Testis (tissue), 2 donors: ENCODE measurements around the gene SLC25A34.

Source experiments
- POLR2A ChIP-seq: fragments of 450-650 bp; IDR thresholded peaks from one replicate; pipeline ENCODE4 v1.6.1; 2017; ENCODE audit warnings: antibody characterized with exemption, mild to moderate bottlenecking, moderate library complexity
- TF ChIP-seq, protein P1 (sequence below), 3 experiments: fragments of 450-650 bp in 2 of 3; fragments of 200-600 bp in 1 of 3; sonication (generic) in 1 of 3; IDR thresholded peaks; one replicate each; pipeline ENCODE4 v1.5.1; 2016 to 2019; ENCODE audit warnings: antibody characterized with exemption in 3 of 3, mild to moderate bottlenecking in 2 of 3, moderate library complexity in 1 of 3

DNA sequence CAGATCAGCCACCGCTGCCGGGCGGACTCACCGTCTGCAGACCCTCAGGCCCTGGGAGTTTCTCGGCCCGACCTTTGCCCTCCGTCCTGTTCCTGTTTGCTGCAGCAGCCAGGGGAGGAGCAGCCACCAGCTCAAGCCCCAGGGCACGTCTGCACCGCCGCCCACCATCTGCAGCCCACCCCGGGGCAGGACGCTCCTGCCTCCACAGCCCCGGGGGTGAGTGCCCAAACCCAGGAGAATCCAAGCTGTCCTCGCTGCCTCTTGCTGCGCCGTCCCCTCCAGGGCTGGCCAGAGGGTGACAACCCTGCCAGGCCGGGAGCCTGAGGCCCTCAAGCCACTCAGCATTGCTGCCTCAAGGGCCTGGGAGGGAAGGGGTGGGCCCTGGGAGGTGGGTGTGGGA, 1.2 kb upstream of the SLC25A34 start:
- no peak for TF ChIP-seq POLR2A
- TF ChIP-seq, protein P1, sequence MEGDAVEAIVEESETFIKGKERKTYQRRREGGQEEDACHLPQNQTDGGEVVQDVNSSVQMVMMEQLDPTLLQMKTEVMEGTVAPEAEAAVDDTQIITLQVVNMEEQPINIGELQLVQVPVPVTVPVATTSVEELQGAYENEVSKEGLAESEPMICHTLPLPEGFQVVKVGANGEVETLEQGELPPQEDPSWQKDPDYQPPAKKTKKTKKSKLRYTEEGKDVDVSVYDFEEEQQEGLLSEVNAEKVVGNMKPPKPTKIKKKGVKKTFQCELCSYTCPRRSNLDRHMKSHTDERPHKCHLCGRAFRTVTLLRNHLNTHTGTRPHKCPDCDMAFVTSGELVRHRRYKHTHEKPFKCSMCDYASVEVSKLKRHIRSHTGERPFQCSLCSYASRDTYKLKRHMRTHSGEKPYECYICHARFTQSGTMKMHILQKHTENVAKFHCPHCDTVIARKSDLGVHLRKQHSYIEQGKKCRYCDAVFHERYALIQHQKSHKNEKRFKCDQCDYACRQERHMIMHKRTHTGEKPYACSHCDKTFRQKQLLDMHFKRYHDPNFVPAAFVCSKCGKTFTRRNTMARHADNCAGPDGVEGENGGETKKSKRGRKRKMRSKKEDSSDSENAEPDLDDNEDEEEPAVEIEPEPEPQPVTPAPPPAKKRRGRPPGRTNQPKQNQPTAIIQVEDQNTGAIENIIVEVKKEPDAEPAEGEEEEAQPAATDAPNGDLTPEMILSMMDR (IDR thresholded peaks at IDR 0.05), result no peak
